Stromal cell of bone marrow (primary cell): ENCODE results near the gene IQCH.

Experiments used
- DNase-seq: peaks from one replicate; pipeline ENCODE4 v3.0.0-alpha.2; 2012; ENCODE audit warnings: low read depth

The IQCH gene

DNA sequence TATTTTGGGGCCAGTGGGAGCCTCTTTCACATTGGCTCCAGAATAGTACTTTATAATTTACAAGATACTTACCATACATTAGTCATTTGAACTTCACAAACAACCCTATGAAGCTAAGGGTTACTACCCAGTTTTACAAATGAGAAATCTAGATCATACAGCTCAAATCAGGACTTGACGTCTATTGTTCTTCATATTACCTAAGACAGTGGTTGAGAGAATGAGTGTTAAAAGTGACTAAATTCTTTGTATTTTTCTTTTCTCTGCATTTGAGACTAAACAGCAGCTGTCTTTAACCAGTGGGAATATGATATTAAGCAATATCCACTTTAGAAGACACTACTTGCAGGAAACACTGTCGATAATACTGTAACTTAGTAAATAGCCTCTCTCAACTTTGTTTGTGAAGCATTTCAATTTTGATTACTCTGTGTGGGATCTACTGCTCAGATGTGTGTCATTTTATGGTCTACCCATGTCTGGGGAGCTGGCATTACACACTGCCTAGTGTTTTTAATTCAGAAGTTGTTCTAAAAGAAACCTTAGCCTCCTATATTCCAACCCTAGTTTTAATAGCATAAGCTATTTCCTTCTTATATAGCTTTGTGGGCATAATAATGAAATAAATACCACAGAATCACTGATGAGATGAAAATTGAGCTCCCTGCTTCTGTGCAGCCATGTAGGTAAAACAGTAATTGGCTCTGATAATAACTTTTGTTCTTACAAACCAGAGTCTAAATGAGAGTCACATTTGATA lies 45.9 kb downstream of the IQCH start:
- no peak for DNase-seq

DNA sequence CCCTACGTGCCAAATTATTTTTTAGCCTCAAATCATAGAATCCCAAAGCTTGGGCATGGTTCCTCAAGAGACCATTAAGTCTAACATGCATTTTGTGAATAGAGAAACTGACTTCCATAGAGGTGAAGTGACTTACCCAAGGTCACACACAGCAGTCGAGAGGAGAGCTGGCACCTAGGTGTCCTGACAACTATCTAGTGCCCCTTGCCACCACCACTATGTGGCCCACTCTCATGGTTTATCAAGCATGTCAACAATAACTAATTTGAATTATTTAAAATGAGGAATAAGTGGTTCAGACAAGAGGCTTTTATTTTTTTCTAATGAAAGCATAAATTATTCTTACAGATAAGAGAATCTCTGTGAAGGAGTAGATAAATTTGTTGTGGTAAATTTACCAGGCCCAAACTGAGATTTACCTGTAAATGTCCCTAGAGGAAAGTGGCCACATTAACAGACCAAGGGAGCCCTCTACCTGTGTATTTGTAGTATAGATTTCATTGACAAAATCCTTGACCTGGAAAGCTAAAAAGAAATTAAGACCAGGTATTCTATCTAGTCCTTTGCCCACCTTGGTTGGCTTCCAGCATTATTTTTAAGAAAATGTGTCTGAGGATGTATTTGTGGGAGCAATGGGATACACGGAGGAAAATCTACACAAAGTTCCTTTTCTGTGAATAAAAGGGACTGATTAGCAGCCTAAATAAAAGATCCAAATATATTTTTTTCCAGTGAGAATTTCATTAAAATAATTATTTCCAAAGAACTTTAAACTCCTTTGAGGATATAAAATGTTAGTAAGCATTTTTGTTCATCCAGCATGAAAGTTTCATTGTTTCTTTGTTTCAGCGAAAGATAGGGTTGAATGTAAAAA lies 49.1 kb downstream of the IQCH start:
- no peak for DNase-seq

DNA sequence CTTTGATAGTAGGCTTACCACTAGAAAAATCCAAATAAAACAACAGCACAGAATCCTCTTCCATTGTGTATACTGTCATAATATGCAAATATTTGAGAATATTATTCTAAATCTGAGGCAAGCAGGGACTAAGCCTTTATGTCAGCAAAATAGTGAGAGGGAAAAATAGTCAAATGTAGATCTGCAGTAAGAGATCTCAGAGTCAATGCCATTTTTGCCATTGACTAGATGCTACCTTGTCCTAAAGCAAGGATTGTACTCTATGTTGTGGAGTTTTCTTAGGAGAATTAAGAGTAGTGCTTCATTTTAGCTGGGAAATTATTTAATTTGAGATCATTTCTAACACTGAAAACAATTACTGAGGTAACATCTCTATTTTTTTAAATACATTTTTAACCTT lies 50.2 kb downstream of the IQCH start:
- DNase-seq: no peak

DNA sequence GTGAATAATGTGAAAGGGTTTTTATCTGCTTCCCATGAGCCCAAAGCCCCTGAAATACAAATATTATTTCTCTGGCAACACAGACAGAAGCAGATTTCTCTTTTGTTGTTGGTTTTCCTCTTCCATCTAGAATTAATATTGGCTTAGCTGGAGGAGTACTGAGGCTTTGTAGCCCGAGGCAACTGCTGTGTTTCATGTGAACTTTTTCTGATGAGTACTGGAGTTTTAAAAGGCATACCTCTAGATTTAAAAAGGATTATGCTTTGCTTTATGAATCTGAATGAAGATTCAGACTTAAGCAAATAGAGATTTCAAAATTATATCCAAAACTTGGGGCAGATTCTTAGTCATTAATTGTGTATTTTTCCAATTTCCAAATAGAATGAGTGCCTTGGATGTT lies 50.9 kb downstream of the IQCH start:
- no peak for DNase-seq

DNA sequence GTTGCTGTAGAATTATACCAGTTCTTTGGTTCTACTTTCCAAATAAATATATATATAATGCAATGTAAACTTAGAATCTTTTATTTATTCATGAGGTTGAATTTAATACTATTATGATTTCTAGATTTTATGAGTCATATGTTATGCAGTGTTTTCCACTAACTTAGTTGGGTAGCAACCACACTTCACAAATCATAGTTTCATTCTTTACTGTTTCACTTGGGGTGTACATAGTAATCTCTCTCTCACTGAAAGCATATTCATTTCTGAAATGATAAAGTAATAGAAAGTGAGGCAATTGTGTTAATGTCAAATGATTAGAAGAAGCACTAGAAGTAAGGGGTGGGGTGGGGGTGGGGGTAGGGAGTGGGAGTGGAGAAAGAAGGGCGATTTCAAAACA lies 52.6 kb downstream of the IQCH start:
- DNase-seq: peak; percentile 52

DNA sequence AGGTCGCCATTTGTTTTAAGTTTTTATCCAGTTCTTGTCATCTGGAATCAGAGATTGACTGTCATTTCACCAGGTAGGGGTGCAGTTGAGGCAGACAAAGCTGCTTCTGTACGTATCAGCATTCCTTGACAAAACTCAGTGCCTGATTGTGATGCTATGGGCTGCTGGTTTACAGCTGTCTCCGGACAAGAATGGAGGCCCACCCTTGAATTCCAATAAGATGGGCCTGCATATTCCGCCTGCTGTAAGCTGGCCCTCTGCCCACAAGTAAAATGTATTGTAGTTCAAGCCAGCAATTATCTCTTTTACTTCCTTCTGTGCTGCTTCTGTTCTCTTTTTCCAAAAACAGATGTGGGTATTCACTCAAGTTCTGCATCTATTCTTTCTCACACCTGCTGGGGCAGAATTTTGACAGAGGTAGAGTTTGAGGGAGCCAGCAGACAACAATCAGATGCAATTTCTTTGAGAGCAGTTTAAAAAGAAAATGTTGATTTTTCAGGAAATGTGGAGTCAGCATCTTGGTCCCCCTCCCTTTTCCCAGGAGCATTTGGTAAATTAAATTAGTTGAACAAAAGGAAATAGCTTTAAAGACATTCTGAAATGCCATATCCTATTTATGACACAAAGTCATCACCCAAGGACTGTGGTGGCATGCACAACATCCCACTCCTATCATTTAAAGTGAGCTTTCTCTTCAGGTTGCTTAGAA lies 53.5 kb downstream of the IQCH start:
- no peak for DNase-seq

DNA sequence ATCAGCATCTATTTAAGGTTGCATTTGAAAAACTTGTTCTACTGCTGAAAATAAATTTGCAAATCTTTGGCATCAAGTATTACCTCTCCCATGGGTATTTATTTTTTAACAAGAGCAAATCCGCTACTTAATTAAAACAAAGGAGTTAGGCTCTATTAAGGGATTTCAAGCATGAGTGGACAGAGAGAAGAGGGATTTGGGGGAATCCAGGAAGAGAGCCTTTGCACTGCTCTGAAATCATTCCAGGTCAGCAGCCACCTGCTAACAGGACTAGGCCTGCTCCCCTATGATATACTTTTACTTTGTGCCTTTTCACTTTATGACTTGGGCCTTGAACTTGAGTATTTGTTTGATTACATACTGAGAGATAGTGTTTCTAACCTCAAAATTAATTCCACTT lies 57.1 kb downstream of the IQCH start:
- DNase-seq: no peak

DNA sequence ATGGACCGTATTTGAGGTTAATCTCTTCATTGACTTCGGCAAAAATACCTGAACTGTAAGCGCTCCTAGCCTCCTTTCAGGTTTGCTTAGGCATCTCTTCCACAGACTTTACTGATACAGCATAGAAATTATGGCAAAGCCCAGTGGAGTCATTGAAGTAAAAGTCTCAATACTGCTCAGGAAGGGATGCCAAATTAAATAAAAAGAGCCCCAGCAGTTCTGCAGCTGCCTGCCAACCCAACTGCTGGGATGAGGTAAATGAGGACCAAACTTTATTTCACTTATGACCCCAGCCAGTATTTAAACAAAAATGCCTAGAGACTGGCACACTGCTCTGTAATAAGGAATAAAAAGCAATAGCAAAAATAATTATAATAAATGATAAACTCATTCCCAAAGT lies 65.4 kb downstream of the IQCH start:
- no peak for DNase-seq

DNA sequence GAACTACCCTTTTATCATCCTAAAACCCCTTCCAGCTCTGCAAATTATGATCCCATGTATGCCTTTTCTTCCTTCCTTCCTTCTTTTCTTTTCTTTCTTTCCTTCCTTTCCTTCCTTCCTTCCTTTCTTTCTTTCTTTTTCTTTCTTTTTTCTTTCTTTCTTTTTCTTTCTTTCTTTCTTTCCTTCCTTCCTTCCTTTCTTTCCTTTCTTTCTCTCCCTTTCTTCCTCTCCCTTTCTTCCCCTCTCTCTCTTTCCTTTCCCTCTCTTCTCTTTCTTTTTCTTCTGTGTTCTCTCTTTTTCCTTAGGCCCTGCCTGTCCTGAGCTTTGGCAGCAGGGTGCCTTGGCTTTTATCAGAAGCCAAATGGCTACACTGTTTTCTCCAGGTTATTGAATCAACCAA lies 66.8 kb downstream of the IQCH start:
- DNase-seq: no peak

DNA sequence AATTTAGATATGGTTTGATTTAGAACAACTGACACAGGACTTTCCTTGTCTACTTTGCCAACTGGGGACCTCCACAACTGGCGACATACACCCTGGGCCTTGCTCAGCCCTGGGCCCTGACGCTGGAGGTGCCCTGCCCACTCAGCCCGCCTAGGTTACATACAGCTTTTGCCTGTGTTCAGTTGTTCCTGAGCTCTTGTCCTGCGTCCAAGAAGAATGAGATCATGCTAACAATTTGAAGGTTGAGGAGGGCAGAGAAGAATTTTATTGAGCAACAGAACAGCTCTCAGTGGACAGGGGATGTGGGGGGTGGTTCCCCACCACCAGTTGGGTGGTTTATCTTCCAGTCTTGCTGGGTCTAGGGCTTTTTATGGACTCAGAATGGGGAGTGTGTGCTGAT lies 67.9 kb downstream of the IQCH start:
- DNase-seq: no peak

DNA sequence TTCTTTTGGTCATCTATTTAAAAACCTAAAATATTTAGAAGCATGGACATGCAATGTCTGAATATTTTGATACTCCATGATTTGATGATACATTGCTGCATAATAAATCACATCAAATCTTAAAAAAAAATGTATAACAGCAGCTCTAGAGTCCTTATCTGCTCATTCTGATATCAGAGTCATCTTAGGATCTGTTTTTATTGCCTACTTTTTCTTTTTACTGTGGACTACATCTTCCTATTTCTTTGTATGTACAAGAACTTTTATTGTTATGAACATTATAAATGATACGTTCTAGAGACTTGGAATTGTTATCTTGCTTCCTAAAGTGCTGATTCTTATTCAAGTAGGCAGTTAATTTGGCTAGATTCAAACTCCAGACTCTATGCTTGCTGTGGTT lies 72.7 kb downstream of the IQCH start:
- no peak for DNase-seq

DNA sequence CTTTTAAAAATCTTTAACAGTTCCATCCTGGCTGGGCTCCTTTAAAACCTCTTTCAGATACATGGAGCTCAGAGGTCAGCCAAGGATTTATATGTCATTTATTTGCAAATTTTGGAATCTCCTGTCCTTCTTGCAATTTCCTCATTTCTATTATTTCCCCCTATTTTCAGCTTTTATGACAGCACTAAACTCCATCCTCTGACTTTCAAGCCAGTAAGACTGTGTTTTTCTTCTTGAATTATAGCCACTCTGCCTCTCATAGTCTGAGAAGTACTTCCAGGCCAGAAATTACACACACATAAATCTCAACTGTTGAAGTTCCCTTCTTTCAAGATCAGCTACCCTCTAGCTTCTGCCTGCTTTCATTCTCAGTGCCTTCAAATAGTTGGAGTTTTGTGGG lies 73.2 kb downstream of the IQCH start:
- no peak for DNase-seq

DNA sequence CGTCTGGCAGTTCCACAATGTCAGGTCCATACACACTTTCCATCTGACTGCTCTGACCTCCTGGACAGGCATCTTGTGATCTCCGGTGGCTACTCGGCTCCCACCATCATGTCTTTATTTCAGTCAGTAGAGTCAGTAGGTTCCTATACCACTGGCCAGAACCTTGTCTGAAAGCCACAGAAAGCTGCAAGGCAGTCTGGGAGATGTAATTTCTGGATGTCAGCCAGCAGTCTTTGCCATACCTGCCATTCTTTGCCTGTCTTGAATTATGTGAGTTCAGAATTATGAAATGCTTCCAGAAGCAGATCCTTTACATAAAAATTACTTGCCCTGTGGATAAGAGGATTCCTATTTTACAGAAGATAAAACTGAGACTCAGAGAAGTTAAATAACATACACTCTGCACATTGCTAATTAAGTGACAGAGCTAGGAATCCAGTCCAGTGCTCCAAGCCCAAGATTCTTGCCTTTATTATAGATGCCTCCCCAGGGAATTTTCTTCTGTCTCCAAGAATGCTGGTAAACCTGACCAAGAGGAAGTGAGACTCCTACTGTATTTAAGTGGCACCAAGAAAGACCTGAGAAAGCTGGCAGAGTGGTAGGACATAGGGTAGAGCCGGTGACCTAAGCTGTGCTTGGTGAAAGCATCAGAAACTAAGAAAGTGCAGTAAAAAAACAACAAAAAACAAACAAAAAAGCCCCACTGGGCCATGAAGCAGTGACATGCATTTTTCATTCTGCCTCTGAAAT lies 75.6 kb downstream of the IQCH start:
- no peak for DNase-seq

DNA sequence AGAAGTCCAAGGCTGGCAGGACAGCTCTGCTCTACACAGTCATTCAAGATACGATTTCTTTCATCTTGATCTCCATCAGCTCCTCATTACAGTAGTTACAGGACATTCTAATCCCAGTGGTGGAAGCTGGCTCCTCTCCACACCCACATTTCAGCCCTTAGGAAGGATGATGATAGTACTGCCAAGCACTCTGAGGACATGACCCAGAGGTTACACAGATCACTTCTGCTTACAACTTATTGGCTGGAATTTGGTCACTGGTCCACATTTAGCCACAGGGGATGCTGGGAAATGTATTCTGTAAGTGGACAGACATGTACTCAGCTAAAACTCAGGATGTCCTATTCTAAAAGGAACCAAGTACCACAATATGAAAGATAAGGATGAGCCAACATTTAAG lies 77.1 kb downstream of the IQCH start:
- DNase-seq: peak; percentile 22

DNA sequence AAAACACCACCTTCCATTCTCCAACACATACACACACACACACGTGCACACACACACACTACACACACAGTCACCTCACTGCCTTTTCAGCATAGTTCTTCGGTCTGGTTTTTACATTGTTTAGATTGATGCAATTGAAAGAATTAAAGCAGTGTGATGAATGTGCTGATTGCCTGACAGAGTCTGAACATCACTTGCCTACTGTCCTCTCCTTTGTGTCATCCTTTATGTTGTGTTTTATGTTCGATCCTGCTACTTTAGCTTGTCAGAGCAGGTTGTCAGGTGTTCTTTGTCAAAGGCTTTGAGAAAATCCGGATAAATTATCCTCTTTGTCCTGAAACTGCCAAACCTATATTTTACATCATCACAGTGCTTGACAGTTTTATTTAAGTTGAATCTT lies 80.4 kb downstream of the IQCH start:
- DNase-seq: no peak

DNA sequence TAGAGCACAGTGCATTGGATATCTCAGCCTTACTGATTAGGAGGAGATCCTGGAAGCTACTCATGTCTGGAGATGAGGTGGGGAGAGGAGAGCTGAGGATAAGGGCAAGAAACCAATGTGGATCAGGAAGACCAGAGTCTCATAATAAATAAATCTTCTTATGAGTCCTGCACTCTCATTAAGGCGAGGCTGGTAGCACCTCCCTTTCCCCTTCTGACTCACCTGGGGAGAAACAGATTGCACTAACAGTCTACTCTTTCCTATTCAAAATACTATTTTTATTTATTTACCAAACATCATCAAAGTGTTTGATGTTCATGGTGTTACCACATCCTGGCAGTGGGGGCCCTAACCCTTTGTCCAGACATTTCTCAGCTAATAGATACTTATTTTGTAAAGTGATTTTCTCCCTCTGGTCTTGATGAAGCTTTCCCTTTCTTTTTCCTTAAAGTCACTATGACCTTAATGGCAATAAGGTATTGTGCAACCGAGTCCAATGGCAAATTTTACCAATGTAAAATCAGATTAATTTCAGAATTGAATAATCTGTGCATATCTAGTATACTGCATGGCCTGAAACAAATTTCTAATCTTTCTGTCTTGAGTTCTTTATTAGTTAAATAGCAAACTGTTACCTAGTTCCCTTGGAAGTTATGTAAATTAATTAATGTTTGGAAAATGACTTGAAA lies 81.1 kb downstream of the IQCH start:
- DNase-seq: no peak

DNA sequence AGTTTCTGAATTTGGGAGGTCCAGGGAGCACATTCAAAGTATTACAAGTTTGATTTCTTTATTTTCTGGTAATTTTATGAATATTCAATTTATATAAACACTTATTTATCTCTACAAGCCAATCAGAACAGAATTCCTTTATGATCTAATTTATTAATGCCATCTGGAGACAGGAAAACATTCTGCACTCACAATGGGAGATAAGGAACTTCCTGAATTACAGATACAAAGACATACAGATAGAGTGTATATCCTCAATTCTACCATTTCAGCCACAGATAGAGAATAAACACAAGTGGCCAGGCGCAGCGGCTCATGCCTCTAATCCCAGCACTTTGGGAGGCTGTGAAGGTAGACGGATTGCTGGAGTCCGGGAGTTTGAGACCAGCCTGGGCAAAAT lies 86.0 kb downstream of the IQCH start:
- DNase-seq: no peak

DNA sequence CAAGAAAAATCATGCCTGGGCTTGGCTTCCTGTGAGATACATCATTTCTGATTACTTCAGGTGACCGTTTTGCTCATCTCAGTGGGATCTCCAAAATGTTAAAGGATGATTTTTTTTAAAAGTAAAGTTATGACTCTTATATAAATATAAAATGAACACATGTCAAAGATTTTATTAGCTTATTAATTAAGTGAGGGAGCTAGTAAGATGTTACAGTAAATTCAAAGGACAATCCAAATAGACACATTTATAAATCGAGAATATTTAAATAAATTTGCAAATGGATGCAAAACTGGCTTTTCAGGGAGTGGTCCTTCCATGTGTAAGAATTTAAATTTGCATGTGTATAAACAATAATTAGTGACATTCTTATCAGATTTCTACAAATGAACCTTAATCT lies 87.0 kb downstream of the IQCH start:
- DNase-seq: no peak

DNA sequence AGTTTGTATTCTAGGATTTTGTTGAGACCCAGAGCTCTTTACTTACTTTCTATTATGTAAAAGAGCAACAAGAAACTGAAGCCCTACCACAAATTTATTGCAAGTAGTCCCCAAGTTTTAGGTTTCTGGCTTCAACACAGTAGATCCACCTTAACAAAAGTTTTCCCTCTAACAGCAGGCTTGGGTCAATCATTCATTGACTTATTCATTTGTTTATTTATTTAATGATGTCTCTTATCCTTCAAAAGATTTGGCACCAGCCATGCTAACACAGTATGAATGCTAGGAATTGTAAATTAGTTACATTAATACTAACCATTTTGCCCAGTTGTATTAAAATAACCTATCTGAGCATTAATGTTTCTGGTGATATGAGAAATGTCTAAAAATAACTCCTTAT lies 88.6 kb downstream of the IQCH start:
- DNase-seq: no peak

DNA sequence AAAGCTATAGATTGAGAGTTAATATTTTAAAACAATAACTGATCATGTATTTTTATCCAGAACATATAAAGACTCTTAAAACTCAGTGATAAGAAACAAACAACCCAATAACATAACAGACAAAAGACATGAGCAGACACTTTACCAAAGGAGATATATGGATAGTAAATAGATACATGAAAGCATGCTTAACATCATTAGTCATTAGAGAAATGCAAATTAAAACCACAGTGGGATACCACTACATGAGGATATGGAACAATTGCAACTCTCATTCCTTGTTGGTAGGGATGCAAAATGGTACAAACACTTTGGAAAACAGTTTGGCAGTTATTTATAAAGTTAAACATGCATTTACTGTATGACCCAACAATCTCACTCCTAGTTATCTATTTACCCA lies 95.0 kb downstream of the IQCH start:
- DNase-seq: no peak

DNA sequence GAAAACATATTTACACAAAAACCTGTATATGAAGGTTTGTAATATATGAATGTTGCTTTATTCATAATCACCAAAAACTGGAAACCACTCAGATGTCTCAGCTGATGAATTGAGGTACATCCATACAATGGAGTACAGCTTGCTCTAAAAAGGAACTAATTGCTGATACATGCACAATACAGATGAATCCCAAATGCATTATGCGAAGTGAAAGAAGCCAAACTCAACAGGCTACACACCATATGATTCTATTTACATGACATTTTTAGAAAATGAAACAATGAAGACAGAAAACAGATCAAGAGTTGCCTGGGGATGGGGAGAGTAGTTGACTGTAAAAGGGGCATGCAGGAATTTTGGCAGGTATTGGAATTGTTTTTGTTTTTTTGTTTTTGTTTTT lies 95.5 kb downstream of the IQCH start:
- DNase-seq: no peak

DNA sequence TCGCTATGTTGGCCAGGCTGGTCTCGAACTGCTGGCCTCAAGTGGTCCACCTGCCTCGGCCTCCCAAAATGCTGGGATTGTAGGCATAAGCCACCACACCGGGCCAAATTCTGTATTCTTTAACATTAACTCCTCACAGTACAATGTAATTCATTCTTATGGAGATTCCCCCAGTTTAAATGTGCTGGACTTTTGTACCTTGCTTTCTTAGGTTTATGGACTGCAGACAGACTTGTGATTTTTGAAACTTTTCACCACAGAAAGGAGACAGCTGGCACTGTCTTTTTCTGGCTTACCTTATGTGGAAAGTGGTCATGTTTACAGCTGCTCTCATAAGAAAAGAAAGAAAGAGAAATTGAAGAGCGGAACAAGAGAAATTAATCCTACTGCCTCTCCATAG lies 103.8 kb downstream of the IQCH start:
- no peak for DNase-seq
